SH-SY5Y (cell line): Measurements from ENCODE around the gene KIF5A.

Experiments
- GATA2 ChIP-seq: IDR thresholded peaks from 2 replicates; pipeline ENCODE4 v1.6.1; 2011; ENCODE audit warnings: mild to moderate bottlenecking, low read depth, low read length
- GATA3 ChIP-seq: IDR thresholded peaks from 2 replicates; pipeline ENCODE4 v1.6.1; 2011; ENCODE audit warnings: low read depth, mild to moderate bottlenecking, low read length, moderate library complexity

Gene KIF5A

DNA sequence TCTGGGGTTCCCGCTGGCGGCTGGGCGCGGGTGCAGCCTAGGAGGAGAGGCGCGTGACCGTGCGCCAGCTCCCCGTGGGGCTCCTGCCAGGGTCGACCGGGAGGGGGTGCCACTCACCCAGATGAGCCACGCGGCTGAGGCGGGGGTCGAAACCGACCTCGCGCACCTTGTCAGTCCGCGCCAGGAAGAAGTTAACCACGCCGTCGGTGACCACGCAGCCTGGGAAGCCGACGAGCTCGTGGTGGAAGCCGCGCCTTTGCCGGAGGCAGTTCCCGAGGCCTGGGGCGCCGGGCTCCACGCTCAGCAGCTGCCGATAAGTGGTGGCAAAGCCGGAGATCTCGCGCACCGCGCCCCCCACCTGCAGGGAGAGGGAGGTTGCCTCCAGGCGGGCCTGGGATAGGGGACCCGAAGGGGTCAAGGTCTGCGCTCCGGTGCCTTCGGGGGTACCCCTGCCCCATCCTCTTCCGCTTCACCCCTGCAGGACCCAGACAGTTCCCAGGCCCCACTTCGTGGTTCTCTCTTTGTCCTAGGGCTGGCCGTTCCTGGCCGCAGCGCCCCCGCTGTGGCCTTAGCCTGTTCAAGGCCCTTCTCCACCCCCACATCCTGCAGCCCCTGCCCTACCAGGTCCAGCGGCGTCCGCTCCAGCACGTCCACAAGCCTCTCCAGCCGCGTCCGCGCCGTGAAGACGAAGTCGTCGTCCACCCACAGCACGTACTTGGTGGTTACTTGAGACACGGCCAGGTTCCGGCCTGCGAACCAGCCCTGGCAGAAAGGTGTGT is 77.8 kb downstream of the KIF5A start:
- TF ChIP-seq GATA3 (no peak), GATA2 (no peak)

DNA sequence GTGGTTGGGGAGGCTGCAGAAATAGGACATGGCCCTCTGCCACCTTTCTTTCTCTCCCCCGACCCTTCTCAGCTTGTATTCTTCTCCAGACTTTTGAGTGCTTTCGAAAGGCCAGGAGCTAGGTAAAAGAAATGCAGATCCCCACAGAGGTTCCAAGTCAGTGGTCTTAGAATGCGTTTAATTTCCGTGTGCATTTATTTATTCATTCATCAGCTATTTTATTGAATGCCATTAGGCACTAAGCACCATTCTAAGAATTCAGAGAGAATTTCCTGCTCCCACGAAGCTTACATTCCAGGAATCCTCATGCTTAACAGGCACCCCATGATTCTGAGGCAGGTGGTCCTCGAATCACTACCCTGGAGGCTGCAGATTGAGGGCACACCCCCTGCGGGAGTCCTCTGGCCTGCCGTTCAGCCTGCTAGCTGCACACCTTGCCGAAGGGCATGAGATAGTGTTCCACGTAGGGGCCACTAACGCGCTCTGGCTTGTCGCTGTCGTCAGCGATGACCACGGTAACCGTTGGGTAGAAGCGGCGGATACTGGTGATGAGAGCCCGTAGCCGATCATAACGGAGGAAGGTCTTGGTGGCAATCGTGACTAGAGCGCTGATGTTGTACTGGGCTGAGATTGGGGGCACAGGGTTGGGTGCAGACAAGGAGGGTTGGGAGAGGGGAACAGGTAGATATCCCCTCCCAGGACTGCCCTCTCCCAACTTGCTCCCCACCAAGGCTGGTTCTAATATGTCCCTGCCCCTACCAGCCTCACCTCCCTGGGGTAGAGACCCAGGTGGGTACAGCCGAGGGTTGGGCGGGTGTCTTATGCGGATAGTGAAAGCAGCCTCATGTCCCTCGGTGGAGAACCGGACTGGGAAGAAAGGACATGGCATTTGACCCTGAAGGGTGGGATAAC is 78.7 kb downstream of the KIF5A start:
- TF ChIP-seq GATA3 (no peak), GATA2 (no peak)

DNA sequence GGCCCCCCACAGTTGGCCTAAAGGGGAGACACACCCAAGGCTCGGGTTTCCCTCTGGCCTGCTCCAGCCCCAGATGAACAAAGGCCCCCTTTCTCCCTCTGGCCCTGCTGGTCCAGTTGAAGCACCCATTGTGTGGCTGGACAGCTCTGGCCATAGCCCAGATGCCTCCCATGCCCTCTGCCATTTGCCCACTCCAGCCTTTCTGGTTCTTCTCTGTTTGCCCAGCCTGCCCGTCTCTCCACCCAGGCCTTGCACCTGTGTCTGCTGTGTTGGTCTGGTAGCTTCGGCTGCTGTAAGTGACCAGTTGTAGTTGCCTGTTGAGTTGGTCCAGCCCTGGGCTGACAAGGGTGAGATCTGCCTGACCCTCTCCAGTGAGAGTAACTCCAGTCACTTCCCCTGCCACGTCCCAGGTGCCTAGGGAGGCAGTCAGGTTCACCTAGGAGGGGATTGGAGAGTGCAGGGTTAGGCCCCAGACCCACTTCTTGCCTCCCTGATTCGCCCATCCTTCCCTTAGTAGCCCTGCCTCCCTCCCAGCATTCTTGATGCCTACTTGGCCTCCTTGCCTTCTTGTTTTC is 80.1 kb downstream of the KIF5A start:
- no peak for TF ChIP-seq GATA3

- TF ChIP-seq GATA2: no peak
- TF ChIP-seq GATA3: no peak
These were observed 81.1 kb downstream of the KIF5A start for GRCh38 chr12:57630891-57631433.

GRCh38 chr12:57631566-57632072 is 81.8 kb downstream of the KIF5A start:
- TF ChIP-seq GATA2: no peak
- no peak for TF ChIP-seq GATA3

- TF ChIP-seq GATA2 (no peak), GATA3 (no peak)
These were observed 82.5 kb downstream of the KIF5A start for GRCh38 chr12:57632073-57632957.

GRCh38 chr12:57632958-57633840 is 83.4 kb downstream of the KIF5A start, which contains the start of gene B4GALNT1:
TSS of gene B4GALNT1 (minus strand) at chr12:57633201. CDS start at chr12:57632132, 1,069 bp downstream.
- TF ChIP-seq GATA2: no peak
- no peak for TF ChIP-seq GATA3
